Natural killer cell (primary cell): ENCODE results near the gene PCF11. TPM values are rescaled to one million over a fixed set of nuclear protein-coding genes. Genes with fewer than 3 reads are reported as not detected.

Source experiments
- ATAC-seq, 3 donors: fragments of 150-1000 bp in 2 of 3; fragments of 200-7000 bp in 1 of 3; cut with Tn5 transposase; 1 replicate in 1 of 3; 2 replicates in 2 of 3; pipeline ENCODE4 v1.10.0; 2021; ENCODE audit warnings: mild to moderate bottlenecking in 2 of 3, moderate library complexity in 2 of 3
- DNase-seq, 2 donors: peaks; one replicate each; pipeline versions ENCODE4 v3.0.0 to v3.0.0-alpha.2; 2013 to 2021; ENCODE audit warnings: mixed read lengths in 1 of 2
- H3K27ac ChIP-seq: one replicate; pipeline ENCODE4 v1.5.1; 2013; ENCODE audit warnings: mild to moderate bottlenecking, low read length
- H3K27me3 ChIP-seq: one replicate; pipeline ENCODE4 v1.6.1; 2013; ENCODE audit warnings: low read length; ENCODE audit not compliant: control insufficient read depth, insufficient read depth
- H3K36me3 ChIP-seq: one replicate; pipeline ENCODE4 v1.6.1; 2013; ENCODE audit warnings: low read length; ENCODE audit not compliant: control insufficient read depth, insufficient read depth
- H3K4me1 ChIP-seq: one replicate; pipeline ENCODE4 v1.6.1; 2013; ENCODE audit warnings: low read length; ENCODE audit not compliant: control insufficient read depth, insufficient read depth
- H3K4me3 ChIP-seq: one replicate; pipeline ENCODE4 v1.5.1; 2013; ENCODE audit warnings: low read length
- H3K9me3 ChIP-seq: one replicate; pipeline ENCODE4 v1.6.1; 2013; ENCODE audit warnings: low read length; ENCODE audit not compliant: control insufficient read depth, insufficient read depth
- H3K27ac Mint-ChIP-seq, 2 donors: one replicate each; pipeline ENCODE4 v1.8.0; 2022; ENCODE audit warnings: mild to moderate bottlenecking in 2 of 2, mixed read lengths in 2 of 2, moderate library complexity in 1 of 2
- H3K27me3 Mint-ChIP-seq, 2 donors: one replicate each; pipeline ENCODE4 v1.8.0; 2022; ENCODE audit warnings: low read depth in 2 of 2, mixed read lengths in 2 of 2
- H3K36me3 Mint-ChIP-seq: one replicate; pipeline ENCODE4 v1.8.0; 2022; ENCODE audit warnings: mixed read lengths
- H3K4me1 Mint-ChIP-seq, 2 donors: one replicate each; pipeline ENCODE4 v1.8.0; 2022; ENCODE audit warnings: mixed read lengths in 2 of 2
- H3K4me3 Mint-ChIP-seq: one replicate; pipeline ENCODE4 v1.8.0; 2022; ENCODE audit warnings: mild to moderate bottlenecking, moderate library complexity, mixed read lengths
- H3K9me3 Mint-ChIP-seq, 2 donors: one replicate each; pipeline ENCODE4 v1.8.0; 2022; ENCODE audit warnings: mixed read lengths in 2 of 2
- WGBS: methylation state at CpG from one replicate; pipeline ENCODE4 v1.1.7; 2013; ENCODE audit warnings: missing lambda C conversion rate; ENCODE audit not compliant: insufficient coverage; 5-methylcytosine and 5-hydroxymethylcytosine counted together
- intact Hi-C: fragments of 100-400 bp; cut with micrococcal nuclease; formaldehyde crosslinking; loops from one replicate; pipeline ENCODE4 v1.14.2; 2022
- total RNA-seq, 4 donors: library from RNA; stranded (reverse); fragments of 120-200 nt in 1 of 4; gene quantifications; one replicate each; pipeline versions ENCODE4 v1.2.3 to v1.2.4, GENCODE V29; 2013 to 2022
- TF ChIP-seq, protein P1 (sequence below): fragments of 200-600 bp; IDR thresholded peaks from one replicate; pipeline ENCODE4 v1.8.0; 2022; ENCODE audit warnings: antibody characterized with exemption

The PCF11 gene
- total RNA-seq, 3 donors from 2014 or later (not counting 1 experiment from before 2014, with no cell fraction given) = 161 to 190 (median 161) TPM

DNA sequence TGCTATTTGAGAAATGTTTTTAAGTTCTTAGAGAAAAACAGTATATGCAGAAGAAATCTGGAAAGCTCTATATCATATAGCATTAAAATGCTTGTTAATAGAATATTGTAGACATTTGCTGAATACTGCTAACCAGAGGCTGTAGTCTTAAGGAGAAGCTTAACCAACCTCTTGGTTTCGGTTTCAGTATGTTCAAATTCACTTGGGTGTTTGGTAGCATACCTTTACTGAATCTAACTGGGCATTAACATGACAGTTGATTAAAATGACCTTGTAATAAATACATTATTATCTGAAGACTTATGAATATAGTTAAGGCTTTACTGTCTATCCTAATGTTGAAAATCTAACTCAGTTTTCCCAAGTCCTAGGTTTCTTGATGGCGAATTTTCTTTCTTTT, 5.4 kb downstream of the PCF11 start:
- Mint-ChIP-seq H3K27me3 (no peaks in the 10 kb centered on the region), H3K36me3 (peaks cover 21% of the 10 kb centered on the region), H3K9me3 (no peaks in the 10 kb centered on the region), H3K27ac (peak overlapping the region; percentile 99 to 100), H3K4me1 (peaks cover 49 to 55% of the 10 kb centered on the region in 2 donors), H3K4me3 (peak overlapping the region; percentile 95)
- TF ChIP-seq, protein P1, sequence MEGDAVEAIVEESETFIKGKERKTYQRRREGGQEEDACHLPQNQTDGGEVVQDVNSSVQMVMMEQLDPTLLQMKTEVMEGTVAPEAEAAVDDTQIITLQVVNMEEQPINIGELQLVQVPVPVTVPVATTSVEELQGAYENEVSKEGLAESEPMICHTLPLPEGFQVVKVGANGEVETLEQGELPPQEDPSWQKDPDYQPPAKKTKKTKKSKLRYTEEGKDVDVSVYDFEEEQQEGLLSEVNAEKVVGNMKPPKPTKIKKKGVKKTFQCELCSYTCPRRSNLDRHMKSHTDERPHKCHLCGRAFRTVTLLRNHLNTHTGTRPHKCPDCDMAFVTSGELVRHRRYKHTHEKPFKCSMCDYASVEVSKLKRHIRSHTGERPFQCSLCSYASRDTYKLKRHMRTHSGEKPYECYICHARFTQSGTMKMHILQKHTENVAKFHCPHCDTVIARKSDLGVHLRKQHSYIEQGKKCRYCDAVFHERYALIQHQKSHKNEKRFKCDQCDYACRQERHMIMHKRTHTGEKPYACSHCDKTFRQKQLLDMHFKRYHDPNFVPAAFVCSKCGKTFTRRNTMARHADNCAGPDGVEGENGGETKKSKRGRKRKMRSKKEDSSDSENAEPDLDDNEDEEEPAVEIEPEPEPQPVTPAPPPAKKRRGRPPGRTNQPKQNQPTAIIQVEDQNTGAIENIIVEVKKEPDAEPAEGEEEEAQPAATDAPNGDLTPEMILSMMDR = no peak
- peak in 1 of 2 donors; percentile 69 for DNase-seq
- Histone ChIP-seq H3K9me3 (no peaks in the 10 kb centered on the region), H3K27me3 (no peaks in the 10 kb centered on the region), H3K27ac (peak overlapping the region; percentile 56), H3K4me1 (peaks cover 14% of the 10 kb centered on the region), H3K36me3 (peaks cover 43% of the 10 kb centered on the region), H3K4me3 (no peak overlapping the region)
- intact Hi-C loops = no loop called here
- WGBS = 30% methylated on average over 1 of the region's 2 CpGs
- ATAC-seq = peak; percentile 50 to 65 (median 60)

DNA sequence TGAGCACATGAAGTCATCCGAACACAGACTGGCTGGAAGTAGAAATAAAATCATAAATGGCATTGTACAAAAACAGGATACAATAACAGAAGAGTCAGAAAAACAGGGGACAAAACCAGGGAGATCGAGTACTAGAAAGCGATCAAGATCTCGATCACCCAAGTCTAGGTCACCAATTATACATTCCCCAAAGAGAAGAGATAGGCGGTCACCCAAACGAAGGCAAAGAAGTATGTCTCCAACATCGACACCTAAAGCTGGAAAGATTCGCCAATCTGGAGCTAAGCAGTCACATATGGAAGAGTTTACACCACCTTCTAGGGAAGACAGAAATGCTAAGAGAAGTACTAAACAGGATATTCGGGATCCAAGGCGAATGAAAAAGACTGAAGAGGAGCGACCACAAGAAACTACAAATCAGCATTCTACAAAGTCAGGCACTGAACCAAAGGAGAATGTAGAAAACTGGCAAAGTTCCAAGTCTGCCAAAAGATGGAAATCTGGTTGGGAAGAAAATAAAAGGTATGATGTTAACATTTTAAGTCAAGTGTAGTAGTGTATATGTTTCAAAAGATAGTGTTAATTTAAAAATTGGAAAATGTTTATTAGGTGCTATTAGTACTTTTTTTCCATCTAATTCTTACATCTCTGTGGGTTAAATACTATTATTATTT, 9.4 kb downstream of the PCF11 start:
- H3K27me3 Mint-ChIP-seq = no peaks in the 10 kb centered on the region
- H3K36me3 ChIP-seq = peaks cover 74% of the 10 kb centered on the region
- H3K4me3 Mint-ChIP-seq = no peak overlapping the region
- H3K27ac ChIP-seq = no peak overlapping the region
- H3K4me1 Mint-ChIP-seq = peaks cover 61% of the 10 kb centered on the region in 2 donors
- no peaks in the 10 kb centered on the region for H3K27me3 ChIP-seq
- 97% methylated on average over 9 of the region's 11 CpGs for WGBS
- no peak overlapping the region for H3K4me3 ChIP-seq
- peaks cover 16% of the 10 kb centered on the region for H3K4me1 ChIP-seq
- no peak for ATAC-seq
- intact Hi-C loops = no loop called here
- DNase-seq = no peak
- no peaks in the 10 kb centered on the region for H3K9me3 Mint-ChIP-seq
- H3K27ac Mint-ChIP-seq = peak overlapping the region; percentile 76 to 83
- no peaks in the 10 kb centered on the region for H3K9me3 ChIP-seq
- TF ChIP-seq, protein P1 = no peak
- peaks cover 32% of the 10 kb centered on the region for H3K36me3 Mint-ChIP-seq

DNA sequence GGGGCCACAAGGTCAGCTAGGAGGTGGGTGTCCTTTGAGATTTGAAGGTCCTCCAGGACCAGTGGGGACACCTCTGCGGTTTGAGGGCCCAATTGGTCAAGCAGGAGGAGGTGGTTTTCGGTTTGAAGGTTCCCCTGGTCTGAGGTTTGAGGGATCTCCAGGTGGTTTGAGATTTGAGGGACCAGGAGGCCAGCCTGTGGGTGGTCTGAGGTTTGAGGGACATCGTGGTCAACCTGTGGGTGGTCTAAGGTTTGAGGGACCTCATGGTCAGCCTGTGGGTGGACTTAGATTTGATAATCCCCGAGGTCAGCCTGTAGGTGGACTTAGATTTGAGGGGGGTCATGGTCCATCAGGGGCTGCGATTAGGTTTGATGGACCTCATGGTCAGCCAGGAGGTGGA, 11.8 kb downstream of the PCF11 start:
- Mint-ChIP-seq H3K36me3 (peaks cover 32% of the 10 kb centered on the region), H3K9me3 (no peaks in the 10 kb centered on the region), H3K27me3 (no peaks in the 10 kb centered on the region), H3K27ac (peak overlapping the region; percentile 79 to 83), H3K4me3 (no peak overlapping the region), H3K4me1 (peaks cover 64 to 65% of the 10 kb centered on the region in 2 donors)
- TF ChIP-seq, protein P1 = no peak
- DNase-seq (no peak), ATAC-seq (no peak)
- Histone ChIP-seq H3K27me3 (no peaks in the 10 kb centered on the region), H3K27ac (no peak overlapping the region), H3K9me3 (no peaks in the 10 kb centered on the region), H3K36me3 (peaks cover 81% of the 10 kb centered on the region), H3K4me3 (no peak overlapping the region), H3K4me1 (peaks cover 28% of the 10 kb centered on the region)
- WGBS = 95% methylated on average over 5 of the region's 5 CpGs
- intact Hi-C loops = no loop called here

DNA sequence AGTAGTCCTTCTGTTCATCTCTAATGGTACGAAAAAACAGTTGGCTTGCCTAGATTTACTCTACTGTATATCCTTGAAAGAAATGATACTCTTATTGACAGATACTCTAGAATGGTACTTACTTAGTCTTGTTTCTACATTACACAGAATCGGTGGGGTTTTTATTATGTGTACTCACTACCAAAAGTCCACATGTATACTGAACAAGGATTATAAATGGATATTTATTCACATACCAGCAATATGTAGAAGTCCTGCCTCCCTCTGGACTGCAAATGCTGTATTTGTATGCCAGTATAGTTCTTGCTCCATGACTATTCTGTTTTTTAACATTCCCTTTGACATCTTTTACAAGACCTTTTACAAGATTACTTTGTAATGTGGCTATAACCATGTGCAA, 13.9 kb downstream of the PCF11 start:
- Mint-ChIP-seq H3K4me1 (peaks cover 69 to 73% of the 10 kb centered on the region in 2 donors), H3K27ac (peak overlapping the region; percentile 79 to 83), H3K9me3 (no peaks in the 10 kb centered on the region), H3K4me3 (peak overlapping the region; percentile 79), H3K36me3 (peaks cover 27% of the 10 kb centered on the region), H3K27me3 (no peaks in the 10 kb centered on the region)
- intact Hi-C loops = no loop called here
- Histone ChIP-seq H3K4me3 (no peak overlapping the region), H3K36me3 (peaks cover 80% of the 10 kb centered on the region), H3K27me3 (no peaks in the 10 kb centered on the region), H3K4me1 (peaks cover 38% of the 10 kb centered on the region), H3K9me3 (no peaks in the 10 kb centered on the region), H3K27ac (no peak overlapping the region)
- WGBS = no CpG with 5 or more reads among the region's 2 CpGs
- TF ChIP-seq, protein P1 = no peak
- DNase-seq (no peak), ATAC-seq (peak in 1 of 3 donors; percentile 20)
